Epithelial cell of prostate (primary cell): ENCODE data around the gene COL9A2.

Experiments
- DNase-seq: peaks from one replicate; pipeline ENCODE4 v3.0.0-alpha.2; 2011; ENCODE audit warnings: low read depth, low spot score
- H3K27ac ChIP-seq: fragments of 450-650 bp; 2 replicates; pipeline ENCODE4 v1.5.1; 2017; ENCODE audit warnings: mild to moderate bottlenecking

The COL9A2 gene

DNA sequence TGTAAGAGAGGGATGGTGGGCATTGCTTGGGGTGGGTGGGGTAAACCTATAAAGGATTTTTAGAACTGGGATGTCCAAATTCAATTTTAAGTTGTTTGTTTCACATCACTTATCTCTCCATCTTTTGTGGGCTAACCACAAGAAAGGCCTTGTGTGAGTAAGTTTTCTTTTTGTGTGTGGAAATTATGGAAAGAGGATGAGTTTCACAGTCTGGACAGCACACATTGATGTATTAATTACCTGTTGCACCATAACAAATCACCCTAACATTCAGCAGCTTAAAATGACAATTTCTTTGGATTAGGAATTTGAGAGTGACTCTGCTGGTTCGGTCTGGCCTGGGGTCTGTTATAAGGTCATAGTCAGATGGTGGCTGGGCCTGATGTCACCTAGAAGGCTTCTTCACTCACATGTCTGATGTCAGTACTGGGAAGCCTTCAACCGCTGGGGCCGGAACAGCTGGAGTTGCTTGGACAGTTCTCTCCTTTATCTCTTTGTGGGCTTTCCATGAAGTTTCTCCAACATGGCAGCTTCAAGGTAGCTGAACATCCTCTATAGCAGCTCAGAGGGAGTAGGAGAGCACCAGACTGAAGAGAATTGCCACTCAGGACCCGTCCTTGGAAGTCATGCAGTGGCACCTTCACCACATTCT is 2.0 kb upstream of the COL9A2 start:
- no peak overlapping the region for H3K27ac ChIP-seq
- no peak for DNase-seq

DNA sequence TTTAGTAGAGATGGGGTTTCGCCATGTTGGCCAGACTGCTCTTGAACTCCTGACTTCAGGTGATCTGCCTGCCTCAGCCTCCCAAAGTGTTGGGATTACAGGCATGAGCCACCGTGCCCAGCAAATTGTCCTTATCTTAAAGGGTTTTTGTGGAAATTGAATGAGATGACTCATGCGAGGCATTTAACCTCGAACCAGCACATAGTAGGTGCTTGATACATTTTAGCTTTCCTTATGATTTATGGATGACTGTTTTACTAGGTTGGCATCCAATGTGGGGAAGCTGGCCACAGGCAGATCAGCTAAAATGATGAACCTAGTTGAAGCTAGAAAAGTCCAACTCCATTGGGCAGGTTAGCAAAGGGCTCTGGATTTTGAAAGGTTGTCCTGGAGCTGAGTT is 1.4 kb upstream of the COL9A2 start:
- H3K27ac ChIP-seq = no peak overlapping the region
- DNase-seq = no peak

DNA sequence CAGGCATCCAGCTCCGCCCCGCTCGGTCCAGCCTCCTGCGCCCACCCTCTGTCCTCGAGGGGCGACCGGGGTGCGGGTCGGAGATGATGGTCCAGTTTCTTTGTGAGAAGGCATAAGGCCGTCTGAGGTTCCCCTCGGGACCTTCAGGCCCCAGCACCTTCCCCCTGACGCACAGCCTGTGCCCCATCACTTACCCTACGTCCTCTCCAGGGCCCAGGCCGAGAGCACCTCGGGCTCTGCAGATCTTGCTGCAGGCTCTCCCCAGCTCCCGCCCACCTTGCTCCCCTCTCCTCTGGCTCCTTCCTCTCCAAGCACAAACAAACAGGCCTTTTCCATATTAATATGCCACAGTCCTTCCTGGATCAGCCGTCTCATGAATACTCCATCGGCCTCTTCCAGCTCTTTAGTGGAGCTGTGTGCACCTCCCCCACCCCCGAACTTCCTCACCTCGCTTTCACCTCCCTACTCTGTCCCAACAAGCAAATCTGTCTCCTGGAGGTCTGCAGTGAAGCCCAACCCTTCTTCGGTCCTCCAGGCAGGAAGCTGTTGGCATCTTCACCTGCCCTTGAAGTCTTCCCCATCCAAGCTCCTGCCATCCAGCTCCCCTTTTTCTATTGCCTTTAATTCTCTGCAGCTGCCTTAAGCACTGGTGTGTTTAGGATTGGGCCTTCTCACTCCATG is 448 bp upstream of the COL9A2 start:
- no peak overlapping the region for H3K27ac ChIP-seq
- no peak for DNase-seq

DNA sequence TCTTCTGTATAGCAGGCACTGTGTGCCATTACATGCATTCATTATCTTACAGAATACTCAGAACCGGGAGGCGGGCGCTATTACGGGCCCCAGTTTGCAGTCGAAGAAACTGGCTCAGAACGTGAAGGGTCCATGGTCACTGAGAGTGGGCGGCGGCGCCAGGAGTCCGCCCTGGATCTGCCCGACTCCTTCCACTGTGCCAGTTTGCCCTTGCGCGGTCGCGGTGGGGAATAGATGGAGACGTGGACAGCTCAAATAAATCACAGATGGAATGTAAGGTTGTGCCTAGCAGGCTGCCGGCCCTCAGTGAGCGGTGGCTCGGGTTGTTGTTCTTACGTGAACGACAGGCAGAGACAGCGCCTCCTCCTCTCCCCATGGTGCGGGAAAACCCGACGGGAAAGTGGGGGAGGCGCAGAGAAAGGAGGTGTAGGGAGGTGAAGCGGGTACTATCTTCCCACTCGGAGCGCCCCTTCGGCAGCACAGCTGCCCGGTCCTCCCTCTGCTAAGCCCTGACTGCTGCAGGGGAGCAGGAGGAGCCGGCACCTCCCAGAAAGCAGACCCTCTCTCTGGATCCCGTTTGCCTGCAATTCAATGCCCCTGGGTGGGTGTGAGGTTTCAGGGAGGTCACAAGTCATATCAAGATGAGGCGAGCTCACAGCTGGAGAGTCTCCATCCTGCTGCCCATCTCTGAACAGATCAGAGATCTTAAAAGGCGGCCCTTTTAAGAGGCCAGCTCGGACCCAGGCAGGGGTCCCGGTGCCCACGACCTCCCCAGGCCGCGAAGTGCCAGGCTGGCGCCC is 1.1 kb downstream of the COL9A2 start:
- DNase-seq = no peak
- no peak overlapping the region for H3K27ac ChIP-seq

DNA sequence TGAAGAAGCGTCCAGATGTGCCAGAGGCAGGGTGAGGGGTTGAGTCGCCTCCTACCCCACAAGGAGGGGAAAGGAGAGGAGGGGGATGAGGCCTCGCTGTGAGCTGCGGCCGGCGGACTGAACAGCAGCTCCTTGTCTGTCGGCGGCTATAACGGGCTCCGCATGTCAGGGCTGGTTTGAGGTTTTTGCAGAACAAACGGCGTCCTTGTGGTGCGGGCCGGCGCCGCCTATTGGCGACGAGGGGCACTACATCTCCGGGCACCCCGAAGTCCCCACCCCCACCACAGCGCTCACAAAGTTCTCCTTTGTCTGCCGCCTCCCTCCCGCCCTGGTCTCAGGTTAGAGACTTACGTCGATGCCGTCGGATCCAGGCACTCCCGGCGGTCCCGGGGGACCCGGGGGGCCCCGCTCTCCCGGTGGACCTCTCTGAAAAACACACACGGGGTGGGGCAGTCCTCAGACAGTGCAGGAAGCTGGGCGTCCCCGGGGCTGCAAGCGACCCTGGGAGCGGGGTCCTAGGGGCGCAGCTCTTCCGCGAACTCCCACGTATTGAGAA is 1.8 kb downstream of the COL9A2 start:
- no peak overlapping the region for H3K27ac ChIP-seq
- DNase-seq = peak; percentile 43

DNA sequence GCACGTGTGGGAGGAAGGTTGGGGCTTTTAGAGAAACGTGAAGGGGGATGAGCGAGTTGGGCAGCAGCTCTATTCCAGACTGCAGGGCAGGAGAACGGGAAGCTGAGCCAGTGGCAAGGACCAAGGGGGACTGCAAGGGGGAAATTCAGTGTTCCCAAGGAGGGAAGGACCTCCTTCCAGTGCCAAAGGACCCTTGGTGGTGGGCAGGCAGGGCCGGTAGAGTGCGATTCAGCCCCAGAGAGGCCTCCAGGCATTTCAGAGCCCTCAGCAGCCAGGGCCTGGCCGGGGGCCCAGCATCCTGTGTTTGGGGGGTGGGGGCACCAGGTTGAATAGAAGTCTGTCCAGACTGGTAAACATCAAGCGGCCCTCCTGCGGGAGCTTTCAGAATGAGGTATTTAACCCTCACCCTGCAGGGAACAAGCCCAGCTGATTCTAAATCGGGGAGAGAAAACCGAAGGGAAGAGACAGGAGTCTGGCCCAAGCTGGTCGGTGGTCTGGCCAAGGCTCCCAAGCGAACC is 2.3 kb downstream of the COL9A2 start:
- no peak overlapping the region for H3K27ac ChIP-seq
- DNase-seq = no peak

DNA sequence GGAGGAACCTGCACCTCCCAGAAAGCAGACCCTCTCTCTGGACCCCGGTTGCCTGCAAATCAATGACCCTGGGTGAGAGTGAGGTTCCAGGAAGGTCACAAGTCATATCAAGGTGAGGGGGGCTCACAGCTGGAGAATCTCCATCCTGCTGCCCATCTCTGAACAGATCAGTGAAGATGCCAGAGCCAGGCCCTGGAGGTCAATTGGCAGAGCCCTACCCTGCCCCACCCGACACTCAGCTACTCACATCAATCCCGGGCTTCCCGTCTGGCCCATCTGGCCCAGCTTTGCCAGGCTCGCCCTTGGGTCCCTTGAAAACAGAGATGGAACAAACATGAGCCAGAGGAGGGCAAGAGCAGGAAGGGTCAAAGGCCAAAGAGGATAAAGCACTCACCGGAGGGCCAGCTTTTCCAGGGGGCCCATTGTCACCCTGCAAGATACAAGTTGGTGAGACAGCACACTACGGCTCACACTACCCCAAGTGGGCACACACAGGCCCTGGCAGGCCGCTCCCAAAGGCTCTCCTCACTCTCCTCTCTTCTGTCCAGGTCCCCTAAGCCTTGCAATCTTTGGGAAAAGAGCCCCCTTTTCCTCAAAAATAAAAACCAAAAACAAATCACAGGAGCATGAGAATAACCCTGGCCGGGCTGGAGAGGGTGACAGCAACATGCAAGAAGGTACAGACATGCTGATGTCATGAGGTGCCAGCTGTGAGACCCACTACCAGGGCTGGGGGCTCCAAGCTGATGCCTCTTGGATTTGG is 2.9 kb downstream of the COL9A2 start:
- DNase-seq = no peak
- no peak overlapping the region for H3K27ac ChIP-seq

DNA sequence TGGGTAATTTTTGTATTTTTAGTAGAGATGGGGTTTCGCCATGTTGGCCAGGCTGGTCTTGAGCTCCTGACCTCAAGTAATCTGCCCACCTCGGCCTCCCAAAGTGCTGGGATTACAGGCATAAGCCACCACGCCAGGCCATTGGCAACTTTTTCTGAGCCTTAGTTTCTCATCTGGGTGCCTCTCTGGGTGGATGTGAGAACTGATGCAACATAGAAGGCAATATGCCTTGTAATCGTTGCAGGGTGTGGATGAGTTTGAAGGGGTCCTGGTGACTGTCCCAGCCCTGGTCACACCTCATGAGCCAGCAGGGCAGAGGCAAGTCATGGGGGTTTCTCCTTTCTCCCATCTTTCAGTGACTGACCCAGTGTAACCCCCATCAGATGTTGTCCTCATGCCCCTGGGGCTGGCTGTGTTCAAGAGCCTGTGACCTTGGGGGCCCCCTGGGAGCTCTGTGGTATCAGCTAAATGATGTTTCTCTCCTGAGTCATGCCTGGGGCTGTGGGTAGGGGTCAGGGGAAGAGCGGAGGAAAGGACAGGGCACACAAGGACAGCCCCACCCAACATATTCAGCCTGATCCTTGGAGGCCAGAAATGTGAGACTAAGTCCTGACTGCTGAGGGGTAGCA is 3.6 kb downstream of the COL9A2 start:
- no peak overlapping the region for H3K27ac ChIP-seq
- DNase-seq = no peak

DNA sequence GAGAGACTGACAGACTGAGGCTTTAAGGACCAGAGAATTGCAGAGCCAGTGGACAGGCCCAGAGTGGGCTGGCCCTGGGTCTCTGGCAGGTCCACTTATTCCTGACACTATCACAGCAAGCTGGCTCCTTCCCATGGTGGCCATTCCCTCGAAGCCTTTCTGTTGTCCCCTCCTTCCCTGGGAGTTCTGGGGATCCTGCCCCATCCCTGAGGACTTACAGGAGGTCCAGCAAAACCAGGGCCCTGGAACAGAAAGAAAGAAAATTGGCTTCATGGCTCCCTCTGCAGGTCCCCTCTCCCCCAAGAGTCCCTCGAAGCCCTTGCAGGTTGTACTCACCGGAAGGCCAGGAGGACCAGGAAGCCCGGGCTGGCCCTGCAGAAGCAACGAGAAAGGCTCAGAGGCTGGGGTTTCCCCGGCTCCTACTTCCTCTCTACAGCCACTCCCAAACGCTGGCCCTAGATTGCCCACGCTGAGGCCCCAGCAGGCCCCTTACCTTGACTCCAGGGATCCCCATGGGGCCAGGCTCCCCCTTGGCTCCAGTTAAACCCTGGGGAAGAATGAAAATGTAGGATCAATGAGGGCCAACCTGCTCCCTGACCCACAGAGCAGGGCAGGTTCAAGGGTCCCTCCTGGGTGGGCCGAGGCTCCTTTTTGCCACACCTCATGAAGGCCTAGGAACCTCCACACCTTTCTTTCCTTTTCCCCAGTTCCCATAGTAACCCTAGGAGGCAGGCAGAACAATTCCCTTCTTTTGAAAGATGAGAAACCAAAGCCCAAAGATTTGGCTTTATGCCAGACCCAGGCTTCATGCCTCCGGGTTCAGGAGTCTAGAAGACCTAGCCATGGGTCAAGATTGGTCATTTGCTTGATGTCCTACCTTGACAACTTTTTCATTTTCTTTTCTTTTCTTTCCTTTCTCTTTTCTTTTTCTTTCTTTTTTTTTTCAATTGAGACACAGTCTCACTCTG is 4.6 kb downstream of the COL9A2 start:
- DNase-seq = no peak
- no peak overlapping the region for H3K27ac ChIP-seq

DNA sequence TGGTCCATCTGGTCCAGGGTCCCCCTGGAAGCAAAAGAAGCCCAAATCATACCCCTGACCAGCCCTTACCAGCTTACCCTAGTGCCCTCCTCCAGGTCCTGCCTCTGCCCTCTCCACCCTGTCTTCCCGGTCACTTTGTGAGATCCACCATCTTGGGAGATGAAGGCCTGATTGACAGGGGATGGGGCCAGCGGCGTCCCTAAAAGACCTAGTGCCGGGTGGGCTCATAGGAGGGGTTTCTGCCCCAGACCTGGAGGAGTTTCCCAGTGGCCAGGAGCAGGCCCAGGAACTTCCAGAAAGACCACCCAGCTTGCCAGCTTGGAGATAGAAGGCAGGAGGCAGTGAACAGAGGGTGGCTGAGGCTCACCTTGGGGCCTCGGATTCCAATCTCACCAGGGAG is 5.4 kb downstream of the COL9A2 start:
- no peak for DNase-seq
- H3K27ac ChIP-seq = no peak overlapping the region

DNA sequence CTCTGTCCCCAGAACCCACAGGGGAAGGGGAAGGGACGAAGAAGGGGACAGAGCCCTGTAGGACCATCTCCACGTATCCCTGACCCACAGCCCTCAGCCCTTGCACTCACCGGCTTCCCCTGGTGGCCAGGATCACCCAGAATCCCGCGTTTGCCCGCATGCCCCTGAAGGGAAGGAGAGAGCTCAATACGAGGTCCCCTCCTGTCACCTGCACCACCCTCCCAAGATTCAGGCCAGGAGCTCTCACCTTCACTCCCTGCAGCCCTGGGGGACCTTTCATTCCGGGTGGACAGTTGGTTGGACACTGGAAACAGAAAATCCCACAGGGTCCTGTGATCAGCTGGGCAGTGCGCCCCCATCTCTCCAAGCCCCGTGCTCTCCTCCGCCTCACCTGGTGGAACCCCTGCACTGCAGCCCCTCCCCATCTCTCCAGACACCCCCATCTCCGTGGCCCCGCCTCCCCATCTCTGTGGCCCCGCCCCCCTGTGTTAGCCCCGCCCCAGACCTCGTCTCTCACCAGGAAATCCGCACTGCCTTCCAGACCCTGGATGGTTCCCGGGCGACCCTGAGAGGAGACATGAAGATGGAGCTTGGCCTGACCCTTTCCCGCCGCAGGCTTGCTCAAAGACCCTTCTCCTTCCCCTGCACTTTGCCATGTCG is 6.0 kb downstream of the COL9A2 start:
- DNase-seq = no peak
- H3K27ac ChIP-seq = no peak overlapping the region

DNA sequence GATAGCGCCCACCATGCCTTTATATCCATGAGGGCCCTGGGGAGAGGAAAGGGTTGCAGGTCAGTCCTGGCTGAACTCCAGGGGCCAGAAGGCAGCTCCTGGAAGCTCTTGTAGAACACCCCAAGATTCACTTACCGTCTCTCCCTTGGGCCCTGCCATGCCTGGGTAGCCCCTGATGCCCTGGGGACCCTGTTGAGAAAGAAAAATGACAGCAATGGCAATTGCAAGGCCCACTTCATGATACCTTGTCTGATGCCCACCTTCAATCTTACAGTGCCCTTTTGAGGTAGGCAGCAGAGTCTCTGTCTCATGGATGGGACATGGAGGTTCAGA is 7.0 kb downstream of the COL9A2 start:
- DNase-seq = no peak
- H3K27ac ChIP-seq = no peak overlapping the region

DNA sequence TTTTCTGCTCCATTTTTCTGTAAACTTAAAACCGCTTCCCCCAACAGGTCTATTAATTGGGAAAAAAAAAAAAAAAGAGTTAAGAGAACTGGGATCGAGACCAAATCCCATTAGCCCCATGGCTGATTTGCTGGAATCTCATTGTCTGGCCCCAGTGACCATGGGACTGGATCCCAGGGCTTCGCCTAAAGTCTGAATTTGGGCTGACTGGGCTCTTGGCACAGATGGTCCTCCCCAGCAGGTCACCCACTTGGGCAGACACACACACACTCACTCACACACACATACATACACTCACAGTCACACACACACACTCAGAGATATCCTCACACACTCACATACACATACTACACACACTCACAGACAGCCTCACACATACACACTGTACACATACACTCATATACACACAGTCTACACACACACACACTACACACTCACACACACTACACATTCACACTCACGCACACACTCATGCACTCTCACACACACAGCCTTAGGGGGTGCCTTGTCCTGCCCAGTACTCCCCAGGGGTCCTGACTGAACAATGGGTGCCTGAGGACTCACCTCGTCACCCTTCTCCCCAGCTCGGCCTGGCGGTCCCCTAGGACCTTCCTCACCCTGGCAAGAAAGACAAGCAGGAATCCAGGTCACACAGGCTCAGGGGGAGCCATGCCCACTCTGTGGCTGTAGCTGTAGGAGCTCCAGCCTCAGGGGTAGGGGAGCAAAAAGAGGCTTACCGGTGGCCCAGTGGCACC is 7.5 kb downstream of the COL9A2 start:
- DNase-seq = no peak
- H3K27ac ChIP-seq = no peak overlapping the region

DNA sequence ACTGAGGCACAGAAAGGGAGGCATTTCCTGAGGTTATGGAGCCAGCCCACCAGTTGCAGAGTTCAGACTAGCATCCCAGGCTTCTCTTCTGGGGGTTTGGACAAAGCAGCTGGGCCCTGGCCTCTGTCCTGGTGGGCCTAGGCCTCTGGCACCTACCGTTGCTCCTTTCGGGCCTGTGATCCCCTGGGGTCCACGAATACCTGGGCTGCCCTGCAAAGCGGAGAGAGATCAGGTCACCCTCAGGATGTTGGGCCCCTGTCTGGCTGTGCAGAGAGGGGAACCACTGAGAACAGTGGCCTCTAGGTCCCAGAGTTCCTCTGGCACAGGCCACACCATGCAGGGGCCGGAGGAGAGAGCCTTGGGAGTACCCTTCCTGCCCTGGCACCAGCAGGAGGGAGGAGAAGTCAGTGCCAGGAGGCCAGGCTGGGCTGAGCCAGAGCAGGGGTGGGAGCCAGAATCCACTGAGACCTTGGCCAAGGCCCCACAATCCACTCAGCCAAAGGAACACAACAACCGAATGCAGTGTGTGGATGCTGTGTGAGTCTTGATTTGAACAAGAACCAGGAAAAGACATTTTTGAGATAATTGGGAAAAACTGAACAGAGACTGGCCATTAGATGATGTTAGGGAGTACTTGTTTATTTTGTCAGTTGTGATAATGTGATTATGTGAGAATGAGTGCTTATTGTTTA is 8.9 kb downstream of the COL9A2 start:
- DNase-seq = no peak
- no peak overlapping the region for H3K27ac ChIP-seq

DNA sequence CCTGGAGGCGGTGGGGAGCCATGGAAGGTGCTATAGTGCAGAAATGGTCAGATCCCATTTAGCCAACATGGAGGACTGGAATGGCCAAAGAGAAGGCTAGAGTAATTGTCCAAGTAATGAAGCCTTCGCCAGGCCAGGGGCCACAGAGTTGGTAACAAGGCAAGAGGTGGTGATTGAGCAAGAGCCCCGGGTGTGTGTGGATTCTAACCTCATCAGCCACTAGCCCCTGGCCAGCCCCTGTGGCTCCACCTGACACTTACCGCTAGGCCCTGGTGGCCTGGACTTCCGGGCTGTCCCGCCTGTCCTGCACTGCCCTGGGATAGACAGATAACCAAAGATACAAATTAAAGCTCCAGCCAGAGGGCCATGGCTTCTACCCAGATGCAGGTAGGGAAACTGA is 9.9 kb downstream of the COL9A2 start:
- DNase-seq = no peak

DNA sequence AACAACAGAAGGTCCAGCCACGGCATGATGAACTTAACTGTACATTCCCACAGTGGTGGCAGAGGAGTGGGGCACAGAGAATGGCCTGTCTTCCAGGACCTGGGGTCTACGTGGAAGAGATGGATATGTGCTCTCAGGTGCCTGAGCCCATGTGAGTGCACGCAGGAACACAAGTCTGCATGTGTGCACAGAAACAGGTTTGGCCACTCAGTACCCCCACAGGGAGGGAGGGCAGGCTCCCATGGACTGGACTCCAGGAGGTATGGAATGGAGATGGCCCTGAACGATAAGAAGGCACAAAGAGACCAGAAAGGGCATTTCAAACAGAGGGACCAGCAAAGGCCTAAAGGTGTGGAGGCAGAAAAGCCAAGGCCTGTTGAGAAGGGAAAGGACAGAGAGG is 10.8 kb downstream of the COL9A2 start:
- no peak for DNase-seq
- no peak overlapping the region for H3K27ac ChIP-seq

More for the DNA sequence above, 9.9 kb downstream of the COL9A2 start:
- H3K27ac ChIP-seq = no peak overlapping the region

DNA sequence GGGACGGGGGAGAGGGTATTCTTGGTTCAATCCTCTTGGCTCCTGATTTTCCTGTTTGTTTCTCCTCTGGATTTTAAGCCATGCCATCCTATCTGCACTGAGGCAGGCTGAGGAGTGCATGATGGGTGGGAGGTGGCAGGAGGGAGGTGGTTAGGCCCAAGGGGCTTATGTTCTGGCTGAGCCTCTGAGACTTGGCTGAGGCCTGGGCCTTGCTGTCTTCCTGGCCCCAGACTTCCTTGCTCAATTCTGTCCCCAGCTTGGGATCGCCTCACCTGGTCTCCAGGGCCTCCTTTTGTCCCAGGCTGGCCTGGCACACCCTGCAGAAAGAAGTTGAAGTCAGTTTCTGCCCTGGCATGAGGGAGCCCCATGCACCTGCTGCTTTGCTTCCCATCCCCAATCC is 11.2 kb downstream of the COL9A2 start:
- H3K27ac ChIP-seq = no peak overlapping the region
- no peak for DNase-seq
